ENCODE data around the gene LEMD1. TPM values are rescaled to one million over a fixed set of nuclear protein-coding genes. Genes with fewer than 3 reads are reported as not detected.

Gene LEMD1
- polyA plus RNA-seq, 1 donor from 2014 or later, result 67.6 TPM

DNA sequence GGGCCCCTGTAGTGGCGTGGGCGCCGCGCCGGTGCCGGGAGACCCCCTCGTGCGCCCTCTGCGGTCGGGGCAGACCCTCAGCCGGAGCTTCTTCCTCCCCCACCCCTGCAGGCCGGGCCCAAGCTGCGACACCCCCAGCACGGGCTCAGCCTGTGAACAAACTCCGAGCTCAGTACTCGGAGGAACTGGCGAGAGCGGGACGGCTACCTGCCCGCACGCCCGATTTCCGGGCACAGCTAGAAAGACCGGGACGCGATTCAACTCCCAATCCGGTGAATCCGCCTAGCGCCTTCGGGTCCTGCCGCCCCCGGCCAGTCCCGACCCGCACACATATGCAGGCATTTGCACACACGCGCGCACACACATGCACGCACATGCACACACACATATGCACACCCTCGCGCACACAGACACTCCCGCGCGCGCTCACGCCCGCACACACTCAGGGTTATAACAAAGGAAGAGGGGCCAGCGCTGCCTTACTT, 34.6 kb upstream of the LEMD1 start:
- Histone ChIP-seq H4K20me1 (ENCODE audit: insufficient read depth) (peaks cover 8% of the 10 kb centered on the region), H3F3A (ENCODE audit: insufficient read depth, low read length, poor library complexity, severe bottlenecking) (peaks cover 4% of the 10 kb centered on the region), H3K4me3 (ENCODE audit: low read length) (peak overlapping the region; percentile 81), H3K4me2 (ENCODE audit: low read length) (peak overlapping the region; percentile 98), H3K27ac (ENCODE audit: low read length) (peak overlapping the region; percentile 93), H3K9ac (ENCODE audit: low read length) (peak overlapping the region; percentile 93), H3K27me3 (ENCODE audit: insufficient read depth, low read depth, low read length) (no peaks in the 10 kb centered on the region), H3K9me2 (ENCODE audit: insufficient read depth, low read length) (no peaks in the 10 kb centered on the region), H2AFZ (ENCODE audit: low read depth, low read length) (peak overlapping the region; percentile 35), H3K36me3 (ENCODE audit: insufficient read depth, low read length) (peaks cover 6% of the 10 kb centered on the region), H3K79me2 (replicated peaks; ENCODE audit: insufficient read depth, low read length) (peaks cover 56% of the 10 kb centered on the region), H3K9me3 (ENCODE audit: low read length) (no peaks in the 10 kb centered on the region)
- TF ChIP-seq, protein P1, sequence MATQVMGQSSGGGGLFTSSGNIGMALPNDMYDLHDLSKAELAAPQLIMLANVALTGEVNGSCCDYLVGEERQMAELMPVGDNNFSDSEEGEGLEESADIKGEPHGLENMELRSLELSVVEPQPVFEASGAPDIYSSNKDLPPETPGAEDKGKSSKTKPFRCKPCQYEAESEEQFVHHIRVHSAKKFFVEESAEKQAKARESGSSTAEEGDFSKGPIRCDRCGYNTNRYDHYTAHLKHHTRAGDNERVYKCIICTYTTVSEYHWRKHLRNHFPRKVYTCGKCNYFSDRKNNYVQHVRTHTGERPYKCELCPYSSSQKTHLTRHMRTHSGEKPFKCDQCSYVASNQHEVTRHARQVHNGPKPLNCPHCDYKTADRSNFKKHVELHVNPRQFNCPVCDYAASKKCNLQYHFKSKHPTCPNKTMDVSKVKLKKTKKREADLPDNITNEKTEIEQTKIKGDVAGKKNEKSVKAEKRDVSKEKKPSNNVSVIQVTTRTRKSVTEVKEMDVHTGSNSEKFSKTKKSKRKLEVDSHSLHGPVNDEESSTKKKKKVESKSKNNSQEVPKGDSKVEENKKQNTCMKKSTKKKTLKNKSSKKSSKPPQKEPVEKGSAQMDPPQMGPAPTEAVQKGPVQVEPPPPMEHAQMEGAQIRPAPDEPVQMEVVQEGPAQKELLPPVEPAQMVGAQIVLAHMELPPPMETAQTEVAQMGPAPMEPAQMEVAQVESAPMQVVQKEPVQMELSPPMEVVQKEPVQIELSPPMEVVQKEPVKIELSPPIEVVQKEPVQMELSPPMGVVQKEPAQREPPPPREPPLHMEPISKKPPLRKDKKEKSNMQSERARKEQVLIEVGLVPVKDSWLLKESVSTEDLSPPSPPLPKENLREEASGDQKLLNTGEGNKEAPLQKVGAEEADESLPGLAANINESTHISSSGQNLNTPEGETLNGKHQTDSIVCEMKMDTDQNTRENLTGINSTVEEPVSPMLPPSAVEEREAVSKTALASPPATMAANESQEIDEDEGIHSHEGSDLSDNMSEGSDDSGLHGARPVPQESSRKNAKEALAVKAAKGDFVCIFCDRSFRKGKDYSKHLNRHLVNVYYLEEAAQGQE (IDR thresholded peaks at IDR 0.05; ENCODE audit: borderline replicate concordance), result peak; percentile 23
- TF ChIP-seq MXI1 (conservative IDR thresholded peaks at IDR 0.05; ENCODE audit: poor library complexity, severe bottlenecking) (peak; percentile 76), TAF1 (IDR thresholded peaks at IDR 0.05; ENCODE audit: low read depth) (peak; percentile 82), EP300 (conservative IDR thresholded peaks at IDR 0.05; ENCODE audit: poor library complexity, severe bottlenecking) (no peak), POLR2AphosphoS5 (IDR thresholded peaks at IDR 0.05) (no peak), EZH2 (IDR thresholded peaks at IDR 0.05; ENCODE audit: borderline replicate concordance, insufficient read depth, low read length, poor library complexity, severe bottlenecking) (no peak), RAD21 (conservative IDR thresholded peaks at IDR 0.05) (no peak), CTCF (IDR thresholded peaks at IDR 0.05; ENCODE audit: poor library complexity, severe bottlenecking) (peak; percentile 71), SMC3 (conservative IDR thresholded peaks at IDR 0.05; ENCODE audit: poor library complexity) (no peak)

- Histone ChIP-seq H3K79me2 (replicated peaks; ENCODE audit: insufficient read depth, low read length) (peaks cover 63% of the 10 kb centered on the region), H3K9me3 (ENCODE audit: low read length) (no peaks in the 10 kb centered on the region), H3K36me3 (ENCODE audit: insufficient read depth, low read length) (peaks cover 6% of the 10 kb centered on the region), H3K4me3 (ENCODE audit: low read length) (peak within 1 kb of the TSS; percentile 81), H3K9ac (ENCODE audit: low read length) (peak within 1 kb of the TSS; percentile 93), H3K4me2 (ENCODE audit: low read length) (peak within 1 kb of the TSS; percentile 98), H3K27me3 (ENCODE audit: insufficient read depth, low read depth, low read length) (no peaks in the 10 kb centered on the region), H4K20me1 (ENCODE audit: insufficient read depth) (peaks cover 8% of the 10 kb centered on the region), H2AFZ (ENCODE audit: low read depth, low read length) (peak within 1 kb of the TSS; percentile 35), H3K27ac (ENCODE audit: low read length) (peak within 1 kb of the TSS; percentile 93), H3F3A (ENCODE audit: insufficient read depth, low read length, poor library complexity, severe bottlenecking) (peaks cover 4% of the 10 kb centered on the region), H3K9me2 (ENCODE audit: insufficient read depth, low read length) (no peaks in the 10 kb centered on the region)
- TF ChIP-seq POLR2AphosphoS5 (IDR thresholded peaks at IDR 0.05) (peak; percentile 9), CTCF (IDR thresholded peaks at IDR 0.05; ENCODE audit: poor library complexity, severe bottlenecking) (no peak), EZH2 (IDR thresholded peaks at IDR 0.05; ENCODE audit: borderline replicate concordance, insufficient read depth, low read length, poor library complexity, severe bottlenecking) (no peak), MXI1 (conservative IDR thresholded peaks at IDR 0.05; ENCODE audit: poor library complexity, severe bottlenecking) (no peak), SMC3 (conservative IDR thresholded peaks at IDR 0.05; ENCODE audit: poor library complexity) (peak; percentile 49), TAF1 (IDR thresholded peaks at IDR 0.05; ENCODE audit: low read depth) (no peak), RAD21 (conservative IDR thresholded peaks at IDR 0.05) (no peak)
- TF ChIP-seq, protein P1 (IDR thresholded peaks at IDR 0.05; ENCODE audit: borderline replicate concordance), result peak; percentile 14
Measured at GRCh38 chr1:205455581-205456382, 33.9 kb upstream of the LEMD1 start, which contains the start of gene BLACAT1. TSS of gene BLACAT1 (minus strand) at chr1:205456045.
